ENCODE data around the gene HSPB9.

Gene HSPB9

GRCh38 chr17:42167807-42168206 lies 45.2 kb downstream of the HSPB9 start:
- peak overlapping the region in 5 of 11 experiments; percentile 37 to 64 (median 45); a peak in 7 of 22 replicates for H3K4me2 ChIP-seq
- H3K9ac ChIP-seq, result no peak overlapping the region
- H3K36me3 ChIP-seq, result no peaks in the 10 kb centered on the region; a peak in 1 of 22 replicates
- H3K4me1 ChIP-seq, result peaks cover 0 to 23% (median 16%) of the 10 kb centered on the region in 10 experiments; a peak in 11 of 20 replicates
- H3K9me3 ChIP-seq (replicated peaks in 1 of 11), result no peaks in the 10 kb centered on the region
- no peak for TF ChIP-seq Cebpa-rat (IDR thresholded peaks at IDR 0.05)
- H3K27me3 ChIP-seq, result no peaks in the 10 kb centered on the region
- H4K20me1 ChIP-seq, result no peaks in the 10 kb centered on the region; a peak in 1 of 22 replicates
- no peak overlapping the region for H3K4me3 ChIP-seq
- H3K27ac ChIP-seq, result no peak overlapping the region

GRCh38 chr17:42169351-42169750 lies 46.7 kb downstream of the HSPB9 start:
- Histone ChIP-seq H3K27me3 (no peaks in the 10 kb centered on the region), H3K4me1 (peaks cover 0 to 20% (median 15%) of the 10 kb centered on the region in 10 experiments; a peak in 15 of 20 replicates), H3K4me3 (no peak overlapping the region), H4K20me1 (no peaks in the 10 kb centered on the region; a peak in 1 of 22 replicates), H3K27ac (no peak overlapping the region), H3K36me3 (no peaks in the 10 kb centered on the region; a peak in 1 of 22 replicates), H3K4me2 (no peak overlapping the region), H3K9ac (no peak overlapping the region), H3K9me3 (replicated peaks in 1 of 11) (no peaks in the 10 kb centered on the region)
- no peak for TF ChIP-seq Cebpa-rat (IDR thresholded peaks at IDR 0.05)

GRCh38 chr17:42171831-42172230 lies 49.2 kb downstream of the HSPB9 start:
- Histone ChIP-seq H3K9me3 (replicated peaks in 1 of 11) (no peaks in the 10 kb centered on the region), H3K9ac (no peak overlapping the region), H3K4me3 (no peak overlapping the region), H3K27ac (no peak overlapping the region), H3K27me3 (no peaks in the 10 kb centered on the region), H4K20me1 (no peaks in the 10 kb centered on the region; a peak in 1 of 22 replicates), H3K4me1 (peaks cover 0 to 20% (median 13%) of the 10 kb centered on the region in 10 experiments; a peak in 15 of 20 replicates), H3K4me2 (no peak overlapping the region), H3K36me3 (no peaks in the 10 kb centered on the region; a peak in 1 of 22 replicates)
- no peak for TF ChIP-seq Cebpa-rat (IDR thresholded peaks at IDR 0.05)

All from BLaER1 treated with 17β-estradiol and CSF1 and Interleukin-3, amounts not matched to agents 10 nM and 100 nM (cell line).